Naive thymus-derived CD4-positive, alpha-beta T cell (primary cell): ENCODE measurements around the gene TBX1. TPM values are rescaled to one million over a fixed set of nuclear protein-coding genes. Genes with fewer than 3 reads are reported as not detected.

Experiments
- ATAC-seq: fragments of 150-1000 bp; cut with Tn5 transposase; 2 replicates; pipeline ENCODE4 v1.10.0; 2021; ENCODE audit warnings: mild to moderate bottlenecking, moderate library complexity
- CTCF ChIA-PET: fragments of 350-600 bp; sonication (Branson Sonifier 250); formaldehyde crosslinking; loops from one replicate; lab custom pipeline; 2021; ENCODE audit warnings: antibody characterized with exemption; lab: Charles Lee
- POLR2A ChIA-PET: fragments of 350-600 bp; sonication (Branson Sonifier 250); formaldehyde crosslinking; loops from one replicate; lab custom pipeline; 2021; ENCODE audit warnings: antibody characterized with exemption, inconsistent platforms; lab: Charles Lee
- DNase-seq, 9 donors: peaks; one replicate each; pipeline versions ENCODE4 v3.0.0 to v3.0.0-alpha.2; 2020 to 2022; ENCODE audit warnings: mixed read lengths in 1 of 9
- H3K27ac ChIP-seq: one replicate; pipeline ENCODE4 v1.7.0; 2013; ENCODE audit warnings: mild to moderate bottlenecking, low read depth, low read length, moderate library complexity
- H3K27me3 ChIP-seq, 2 donors: one replicate each; pipeline ENCODE4 v1.7.0; 2013; ENCODE audit warnings: low read length in 2 of 2, mild to moderate bottlenecking in 2 of 2, moderate library complexity in 2 of 2; ENCODE audit not compliant: control insufficient read depth in 2 of 2, insufficient read depth in 2 of 2
- H3K36me3 ChIP-seq, 3 experiments: 1 replicate in 2 of 3; 2 replicates in 1 of 3; pipeline ENCODE4 v1.7.0; 2013; ENCODE audit warnings: low read length in 3 of 3, mild to moderate bottlenecking in 3 of 3, moderate library complexity in 1 of 3; ENCODE audit not compliant: insufficient read depth in 3 of 3, control insufficient read depth in 2 of 3
- H3K4me1 ChIP-seq, 2 donors: one replicate each; pipeline ENCODE4 v1.7.0; 2013; ENCODE audit warnings: low read length in 2 of 2, mild to moderate bottlenecking in 2 of 2, moderate library complexity in 1 of 2; ENCODE audit not compliant: control insufficient read depth in 2 of 2, insufficient read depth in 2 of 2
- H3K4me3 ChIP-seq: 2 replicates; pipeline ENCODE4 v1.7.0; 2013; ENCODE audit warnings: mild to moderate bottlenecking, low read length
- H3K9me3 ChIP-seq, 3 experiments: 1 replicate in 2 of 3; 2 replicates in 1 of 3; pipeline ENCODE4 v1.7.0; 2013; ENCODE audit warnings: low read length in 3 of 3; ENCODE audit not compliant: control insufficient read depth in 2 of 3
- H3K27ac Mint-ChIP-seq, 9 donors: one replicate each; pipeline ENCODE4 v1.8.0; 2020 to 2022; ENCODE audit warnings: mixed read lengths in 9 of 9, mild to moderate bottlenecking in 8 of 9, moderate library complexity in 5 of 9, inconsistent platforms in 2 of 9
- H3K27me3 Mint-ChIP-seq, 5 donors: one replicate each; pipeline ENCODE4 v1.8.0; 2021 to 2022; ENCODE audit warnings: mixed read lengths in 5 of 5, mild to moderate bottlenecking in 1 of 5
- H3K36me3 Mint-ChIP-seq, 5 donors: one replicate each; pipeline ENCODE4 v1.8.0; 2020 to 2022; ENCODE audit warnings: mixed read lengths in 5 of 5, mild to moderate bottlenecking in 3 of 5, inconsistent platforms in 1 of 5
- H3K4me1 Mint-ChIP-seq, 7 donors: one replicate each; pipeline ENCODE4 v1.8.0; 2020 to 2022; ENCODE audit warnings: mixed read lengths in 7 of 7, mild to moderate bottlenecking in 3 of 7, inconsistent platforms in 1 of 7
- H3K4me3 Mint-ChIP-seq, 10 donors: one replicate each; pipeline ENCODE4 v1.8.0; 2020 to 2022; ENCODE audit warnings: mild to moderate bottlenecking in 10 of 10, mixed read lengths in 10 of 10, moderate library complexity in 6 of 10, inconsistent platforms in 2 of 10
- H3K9me3 Mint-ChIP-seq, 11 donors: one replicate each; pipeline ENCODE4 v1.8.0; 2020 to 2022; ENCODE audit warnings: mixed read lengths in 11 of 11, mild to moderate bottlenecking in 4 of 11, inconsistent platforms in 1 of 11, moderate library complexity in 1 of 11
- intact Hi-C, 2 donors: fragments of 100-400 bp; cut with micrococcal nuclease; formaldehyde crosslinking; loops; one replicate each; pipeline ENCODE4 v1.15.1; 2023
- polyA plus RNA-seq, 2 donors: library from polyadenylated mRNA; unstranded; fragments of 300-500 nt; fragmentation: Illumina TruSeq; gene quantifications; one replicate each; pipeline ENCODE4 v1.2.3, GENCODE V29; 2021
- total RNA-seq, 6 experiments: library from RNA in 5 of 6; stranded (reverse) in 5 of 6; gene quantifications; 1 replicate in 5 of 6; 2 replicates in 1 of 6; pipeline ENCODE4 v1.2.3 and lab custom pipeline; 2021 to 2026

The TBX1 gene
- total and polyA plus RNA-seq, 7 experiments from 2014 or later, result 0.22 TPM; not detected in 6

DNA sequence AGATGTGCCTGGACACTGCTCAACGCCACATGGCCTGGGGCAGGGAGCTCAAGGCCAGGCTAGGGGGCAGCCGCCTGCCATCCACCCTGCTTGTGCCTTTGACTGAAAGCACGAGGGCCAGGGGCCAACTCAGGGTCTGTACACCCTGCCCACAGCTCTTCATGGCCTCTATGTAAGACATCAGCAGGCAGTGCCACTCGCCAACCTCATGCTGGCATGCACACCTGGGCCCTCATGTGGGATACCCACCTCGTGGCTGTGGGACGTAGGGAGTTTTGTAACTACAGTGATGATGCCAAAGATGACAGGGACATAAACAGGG is 25.6 kb downstream of the TBX1 start:
- Mint-ChIP-seq H3K27ac (no peak overlapping the region), H3K4me3 (no peak overlapping the region), H3K27me3 (peaks cover 0 to 6% (median 0%) of the 10 kb centered on the region in 5 donors), H3K36me3 (peaks cover 1 to 30% (median 13%) of the 10 kb centered on the region in 5 donors), H3K9me3 (peaks cover 0 to 3% (median 0%) of the 10 kb centered on the region in 11 donors), H3K4me1 (peaks cover 0 to 3% (median 0%) of the 10 kb centered on the region in 7 donors)
- Histone ChIP-seq H3K4me3 (no peak overlapping the region), H3K27me3 (no peaks in the 10 kb centered on the region), H3K4me1 (no peaks in the 10 kb centered on the region), H3K36me3 (peaks cover 0 to 19% (median 5%) of the 10 kb centered on the region in 3 experiments), H3K27ac (no peak overlapping the region), H3K9me3 (no peaks in the 10 kb centered on the region)
- DNase-seq (no peak), ATAC-seq (no peak)
- ChIA-PET POLR2A (no interaction called here), CTCF (no interaction called here)
- intact Hi-C loops, result no loop called here

DNA sequence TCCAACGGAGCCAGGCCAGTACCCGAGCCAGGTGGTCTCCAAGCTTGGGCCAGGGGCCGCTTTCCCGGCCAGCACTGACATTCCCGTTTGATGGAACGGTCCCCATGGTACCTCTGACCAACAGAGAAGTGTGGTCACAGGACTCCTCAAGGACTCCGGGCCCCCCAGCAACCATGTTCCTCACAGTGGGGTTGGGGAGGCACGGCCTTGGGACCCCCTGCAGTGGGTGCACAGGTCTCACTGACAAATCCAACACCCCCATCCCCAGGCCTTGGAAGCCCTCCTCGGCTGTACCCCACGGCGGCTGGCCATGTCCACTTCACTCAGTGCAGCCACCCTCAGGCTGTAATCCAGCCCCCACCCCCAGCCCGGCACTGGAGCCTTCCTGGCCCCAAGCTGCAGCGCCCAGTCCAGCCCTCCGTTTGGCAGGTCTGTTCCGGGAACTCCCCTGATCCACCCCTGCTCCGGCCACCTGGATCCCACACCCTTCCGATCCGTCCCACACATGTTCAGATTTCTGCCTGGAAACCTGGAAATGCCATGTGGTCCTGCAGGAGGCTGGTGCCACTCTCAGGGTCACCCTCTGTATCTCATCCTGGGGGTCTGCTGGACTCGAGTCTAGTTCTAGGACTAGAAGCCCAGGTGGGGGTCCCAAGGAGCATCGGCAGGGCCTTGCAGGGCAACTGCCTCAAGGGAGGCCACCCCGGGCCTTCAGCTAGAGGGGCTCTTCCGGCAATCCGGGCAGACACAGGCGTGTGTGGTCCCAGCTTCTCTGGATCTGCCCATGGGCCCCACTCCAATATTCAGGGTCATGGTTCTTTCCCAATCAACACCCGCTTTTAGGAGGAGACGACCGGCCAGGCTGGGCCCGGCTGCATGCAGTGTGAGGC is 26.6 kb downstream of the TBX1 start:
- Mint-ChIP-seq H3K36me3 (peaks cover 6 to 39% (median 23%) of the 10 kb centered on the region in 5 donors), H3K4me1 (peaks cover 0 to 3% (median 0%) of the 10 kb centered on the region in 7 donors), H3K9me3 (peaks cover 0 to 12% (median 5%) of the 10 kb centered on the region in 11 donors), H3K27me3 (no peaks in the 10 kb centered on the region), H3K4me3 (no peak overlapping the region), H3K27ac (peak overlapping the region in 1 of 9 donors; percentile 45)
- DNase-seq (no peak), ATAC-seq (no peak)
- ChIA-PET CTCF (no interaction called here), POLR2A (no interaction called here)
- Histone ChIP-seq H3K36me3 (peaks cover 0 to 19% (median 5%) of the 10 kb centered on the region in 3 experiments), H3K4me1 (no peaks in the 10 kb centered on the region), H3K9me3 (no peaks in the 10 kb centered on the region), H3K27me3 (no peaks in the 10 kb centered on the region), H3K4me3 (no peak overlapping the region), H3K27ac (no peak overlapping the region)
- intact Hi-C loops, result no loop called here

DNA sequence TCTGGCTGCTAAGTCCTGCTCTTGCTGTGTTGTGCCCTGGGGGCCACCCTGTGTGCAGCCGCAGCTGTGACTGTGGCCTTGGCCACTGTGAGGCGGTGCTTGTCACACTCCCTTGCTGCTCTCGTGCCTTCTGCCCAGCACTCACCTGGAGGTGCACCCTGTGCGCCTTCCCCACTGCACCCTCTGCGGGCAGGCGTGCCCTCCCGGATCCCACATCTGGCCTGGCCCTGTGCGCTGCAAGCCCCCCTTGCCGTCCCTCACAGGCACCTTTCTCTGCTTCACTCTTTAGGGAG is 27.2 kb downstream of the TBX1 start:
- H3K4me3 Mint-ChIP-seq, result no peak overlapping the region
- ATAC-seq, result no peak

DNA sequence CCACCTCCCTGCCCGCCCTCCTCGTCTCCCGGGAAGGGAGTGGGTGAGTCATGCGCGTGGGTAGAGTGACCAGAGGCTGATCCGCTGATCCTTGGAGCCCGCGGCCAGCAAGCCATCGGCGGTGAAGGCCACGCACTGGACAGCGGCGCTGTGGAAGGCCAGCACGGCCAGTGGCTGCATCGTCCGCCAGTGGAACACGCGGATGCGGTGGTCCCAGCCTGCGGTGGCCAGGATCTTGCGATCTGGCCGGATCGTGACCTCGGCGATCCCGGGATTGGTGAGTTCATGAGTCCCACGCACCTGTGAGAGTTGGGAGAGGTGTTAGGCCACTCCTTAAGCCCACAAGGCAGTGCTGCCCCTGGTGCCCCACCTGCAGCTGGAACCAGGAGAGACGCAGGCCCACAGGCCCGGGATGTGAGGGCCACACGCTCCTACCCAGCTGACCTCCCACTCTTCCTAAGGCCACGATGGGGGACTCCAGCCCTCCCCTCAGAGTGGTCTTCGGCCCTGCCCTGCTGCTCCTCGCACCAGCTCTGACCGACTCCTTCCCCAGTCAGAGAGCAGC is 28.2 kb downstream of the TBX1 start:
- no peaks in the 10 kb centered on the region for H3K27me3 ChIP-seq
- no peak overlapping the region for H3K4me3 Mint-ChIP-seq
- ATAC-seq, result no peak
- H3K4me3 ChIP-seq, result no peak overlapping the region
- H3K27ac ChIP-seq, result no peak overlapping the region
- H3K36me3 ChIP-seq, result peaks cover 0 to 26% (median 5%) of the 10 kb centered on the region in 3 experiments
- peaks cover 0 to 3% (median 0%) of the 10 kb centered on the region in 7 donors for H3K4me1 Mint-ChIP-seq
- ChIA-PET POLR2A (no interaction called here), CTCF (interaction anchor here (1.6 kb wide), 1 partner anchor 32 kb away, joined by 3 read pairs; no protein-coding TSS in a partner anchor)
- H3K9me3 Mint-ChIP-seq, result peaks cover 0 to 26% (median 7%) of the 10 kb centered on the region in 11 donors
- H3K36me3 Mint-ChIP-seq, result peaks cover 11 to 52% (median 35%) of the 10 kb centered on the region in 5 donors
- H3K4me1 ChIP-seq, result no peaks in the 10 kb centered on the region
- H3K27me3 Mint-ChIP-seq, result no peaks in the 10 kb centered on the region
- peaks cover 0 to 4% (median 0%) of the 10 kb centered on the region in 3 experiments for H3K9me3 ChIP-seq
- intact Hi-C loops, result no loop called here
- H3K27ac Mint-ChIP-seq, result no peak overlapping the region
- DNase-seq, result no peak

More for the DNA sequence above, 27.2 kb downstream of the TBX1 start:
- intact Hi-C loops, result no loop called here
- Histone ChIP-seq H3K27ac (no peak overlapping the region), H3K4me3 (no peak overlapping the region), H3K36me3 (peaks cover 0 to 19% (median 5%) of the 10 kb centered on the region in 3 experiments), H3K9me3 (no peaks in the 10 kb centered on the region), H3K27me3 (no peaks in the 10 kb centered on the region), H3K4me1 (no peaks in the 10 kb centered on the region)
- POLR2A ChIA-PET, result no interaction called here
- Mint-ChIP-seq H3K9me3 (peaks cover 0 to 17% (median 7%) of the 10 kb centered on the region in 11 donors), H3K36me3 (peaks cover 11 to 45% (median 27%) of the 10 kb centered on the region in 5 donors), H3K27me3 (no peaks in the 10 kb centered on the region), H3K27ac (peak overlapping the region in 1 of 9 donors; percentile 45), H3K4me1 (peaks cover 0 to 3% (median 0%) of the 10 kb centered on the region in 7 donors)
- CTCF ChIA-PET, result no interaction called here
- DNase-seq, result no peak

DNA sequence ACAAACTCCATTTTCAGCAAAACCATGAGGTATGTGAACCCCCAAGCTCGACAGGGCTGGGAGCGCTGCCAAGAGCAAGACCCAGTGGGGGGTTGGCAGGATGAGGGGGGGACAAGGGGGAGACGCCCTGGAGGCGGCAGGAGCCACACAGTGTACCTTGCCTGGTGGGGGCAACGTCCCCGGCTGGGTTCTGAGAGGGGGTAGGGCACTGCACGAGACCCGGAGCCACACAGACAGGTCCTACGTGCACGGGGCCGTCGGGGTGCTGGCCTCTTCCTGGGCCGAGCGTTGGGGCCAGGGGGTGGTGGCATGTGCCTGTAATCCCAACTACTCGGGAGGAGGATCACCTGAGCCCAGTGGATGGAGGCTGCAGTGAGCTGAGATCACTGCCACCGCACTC is 28.8 kb downstream of the TBX1 start:
- no peaks in the 10 kb centered on the region for H3K4me1 ChIP-seq
- ATAC-seq (no peak), DNase-seq (no peak)
- H3K36me3 Mint-ChIP-seq, result peaks cover 11 to 59% (median 42%) of the 10 kb centered on the region in 5 donors
- no peak overlapping the region for H3K4me3 Mint-ChIP-seq
- H3K9me3 Mint-ChIP-seq, result peaks cover 0 to 29% (median 7%) of the 10 kb centered on the region in 11 donors
- intact Hi-C loops, result no loop called here
- no peaks in the 10 kb centered on the region for H3K27me3 ChIP-seq
- peaks cover 0 to 26% (median 5%) of the 10 kb centered on the region in 3 experiments for H3K36me3 ChIP-seq
- peaks cover 0 to 4% (median 0%) of the 10 kb centered on the region in 3 experiments for H3K9me3 ChIP-seq
- no peak overlapping the region for H3K27ac Mint-ChIP-seq
- no peaks in the 10 kb centered on the region for H3K27me3 Mint-ChIP-seq
- no peak overlapping the region for H3K4me3 ChIP-seq
- CTCF ChIA-PET, result interaction anchor here (1.6 kb wide), 1 partner anchor 33 kb away, joined by 3 read pairs; no protein-coding TSS in a partner anchor
- no peak overlapping the region for H3K27ac ChIP-seq
- peaks cover 0 to 4% (median 3%) of the 10 kb centered on the region in 7 donors for H3K4me1 Mint-ChIP-seq
- POLR2A ChIA-PET, result no interaction called here

DNA sequence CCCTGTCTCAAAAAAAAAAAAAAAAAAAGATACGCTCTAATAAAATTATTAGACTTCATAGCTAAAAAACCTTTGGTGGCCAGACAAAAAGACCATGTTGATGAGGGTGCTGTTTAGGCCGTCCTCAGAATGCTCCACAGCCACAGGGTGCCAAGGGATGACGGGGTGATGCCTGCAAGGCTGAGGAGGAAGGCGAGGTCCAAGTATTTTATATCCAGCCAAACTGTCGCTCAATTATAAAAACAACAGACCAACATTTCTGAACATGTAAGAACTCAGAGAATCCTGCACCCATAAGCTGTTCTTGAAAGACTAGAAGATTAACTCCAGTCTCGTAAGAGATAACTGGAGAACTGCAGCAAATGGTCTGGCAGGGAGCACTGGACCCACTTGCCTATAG is 29.2 kb downstream of the TBX1 start:
- ChIA-PET CTCF (interaction anchor here (1.6 kb wide), 1 partner anchor 33 kb away, joined by 3 read pairs; no protein-coding TSS in a partner anchor), POLR2A (no interaction called here)
- H3K9me3 ChIP-seq, result peaks cover 0 to 4% (median 0%) of the 10 kb centered on the region in 3 experiments
- H3K36me3 ChIP-seq, result peaks cover 0 to 26% (median 5%) of the 10 kb centered on the region in 3 experiments
- ATAC-seq, result no peak
- H3K4me3 ChIP-seq, result no peak overlapping the region
- peaks cover 11 to 61% (median 43%) of the 10 kb centered on the region in 5 donors for H3K36me3 Mint-ChIP-seq
- peaks cover 0 to 8% (median 3%) of the 10 kb centered on the region in 7 donors for H3K4me1 Mint-ChIP-seq
- no peaks in the 10 kb centered on the region for H3K4me1 ChIP-seq
- H3K27ac ChIP-seq, result no peak overlapping the region
- H3K27me3 ChIP-seq, result no peaks in the 10 kb centered on the region
- H3K27ac Mint-ChIP-seq, result peak overlapping the region in 1 of 9 donors; percentile 63
- DNase-seq, result no peak
- H3K27me3 Mint-ChIP-seq, result no peaks in the 10 kb centered on the region
- intact Hi-C loops, result no loop called here
- no peak overlapping the region for H3K4me3 Mint-ChIP-seq
- peaks cover 0 to 29% (median 7%) of the 10 kb centered on the region in 11 donors for H3K9me3 Mint-ChIP-seq
